ENCODE data around the gene ARHGAP35.
A peak's percentile ranks its signal among the peaks of the same experiment; 100 is the strongest.
"Not testable (repeated sequence)": the region's sequence is repeated elsewhere in the genome, so short reads cannot be mapped to it uniquely, and the experiment has no call there.

Gene ARHGAP35

DNA sequence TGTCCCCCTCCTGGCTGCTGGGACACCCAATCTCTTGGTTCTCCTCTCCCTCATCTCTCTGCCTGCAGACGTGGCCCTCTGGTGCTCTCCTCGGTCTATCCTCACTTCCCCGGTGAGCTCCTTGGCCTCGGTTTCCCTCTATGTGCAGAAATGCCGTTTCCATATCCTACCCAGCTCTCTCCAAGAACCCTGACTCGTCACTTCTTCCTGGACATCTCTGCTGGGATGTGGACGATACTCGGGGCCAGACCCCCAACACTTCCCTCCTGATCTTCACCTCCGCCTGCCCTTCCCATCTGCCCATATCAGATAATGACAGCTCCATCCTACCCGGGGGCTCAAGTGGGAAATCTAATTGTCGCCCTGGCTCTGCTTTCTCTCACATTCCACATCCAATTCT, 18.0 kb upstream of the ARHGAP35 start:
- peaks cover 30% of the 10 kb centered on the region for H3K36me3 ChIP-seq (ENCODE audit: control insufficient read depth, insufficient read depth, low read length)

GRCh38 chr19:46844067-46844489, 16.7 kb upstream of the ARHGAP35 start:
- no peak overlapping the region for H3K4me3 ChIP-seq (ENCODE audit: insufficient read depth, low read depth, low read length, poor library complexity, severe bottlenecking)

More for the DNA sequence above, 18.0 kb upstream of the ARHGAP35 start:
- Histone ChIP-seq H3K9me3 (ENCODE audit: control insufficient read depth, low read length) (no peaks in the 10 kb centered on the region), H3K4me1 (ENCODE audit: control insufficient read depth, insufficient read depth, low read length, poor library complexity, severe bottlenecking) (no peaks in the 10 kb centered on the region), H3K27me3 (replicated peaks; ENCODE audit: control insufficient read depth, insufficient read depth, low read length, poor library complexity, severe bottlenecking) (no peaks in the 10 kb centered on the region), H3K4me3 (ENCODE audit: insufficient read depth, low read depth, low read length, poor library complexity, severe bottlenecking) (no peak overlapping the region), H3K27ac (ENCODE audit: insufficient read depth, low read length, poor library complexity, severe bottlenecking) (no peak overlapping the region)
- DNase-seq = no peak

DNA sequence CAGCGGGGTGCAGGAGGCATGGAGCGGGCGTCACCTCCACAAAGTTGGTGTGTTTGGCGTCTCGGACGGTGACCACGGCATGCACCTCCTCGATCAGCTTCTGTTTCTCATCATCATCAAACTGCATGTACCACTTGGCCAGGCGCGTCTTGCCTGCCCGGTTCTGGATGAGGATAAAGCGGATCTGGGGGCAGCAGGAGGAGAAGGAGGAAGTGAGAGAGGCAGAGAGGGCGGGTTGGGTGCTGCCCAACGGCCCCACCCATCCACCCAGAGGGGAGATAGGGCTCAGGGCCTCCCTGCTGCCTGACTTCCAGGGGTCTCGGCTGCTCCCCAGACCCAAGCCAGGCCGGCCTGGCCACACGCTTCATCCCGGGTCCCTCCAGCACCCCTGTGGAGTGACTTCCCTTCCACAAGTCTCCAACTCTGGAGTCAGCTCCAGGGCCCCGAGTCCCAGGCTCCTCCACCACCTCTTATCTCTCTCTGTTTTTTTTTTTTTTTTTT, 14.8 kb upstream of the ARHGAP35 start:
- Histone ChIP-seq H3K36me3 (ENCODE audit: control insufficient read depth, insufficient read depth, low read length) (peaks cover 16% of the 10 kb centered on the region), H3K27me3 (replicated peaks; ENCODE audit: control insufficient read depth, insufficient read depth, low read length, poor library complexity, severe bottlenecking) (no peaks in the 10 kb centered on the region), H3K4me3 (ENCODE audit: insufficient read depth, low read depth, low read length, poor library complexity, severe bottlenecking) (no peak overlapping the region), H3K4me1 (ENCODE audit: control insufficient read depth, insufficient read depth, low read length, poor library complexity, severe bottlenecking) (peaks cover 14% of the 10 kb centered on the region), H3K9me3 (ENCODE audit: control insufficient read depth, low read length) (no peaks in the 10 kb centered on the region), H3K27ac (ENCODE audit: insufficient read depth, low read length, poor library complexity, severe bottlenecking) (no peak overlapping the region)
- no peak for DNase-seq

More at GRCh38 chr19:46844067-46844489, 16.7 kb upstream of the ARHGAP35 start:
- H3K4me1 ChIP-seq (ENCODE audit: control insufficient read depth, insufficient read depth, low read length, poor library complexity, severe bottlenecking) = peaks cover under 1% of the 10 kb centered on the region
- no peak for DNase-seq
- no peak overlapping the region for H3K27ac ChIP-seq (ENCODE audit: insufficient read depth, low read length, poor library complexity, severe bottlenecking)
- peaks cover 25% of the 10 kb centered on the region for H3K36me3 ChIP-seq (ENCODE audit: control insufficient read depth, insufficient read depth, low read length)
- no peaks in the 10 kb centered on the region for H3K9me3 ChIP-seq (ENCODE audit: control insufficient read depth, low read length)
- H3K27me3 ChIP-seq (replicated peaks; ENCODE audit: control insufficient read depth, insufficient read depth, low read length, poor library complexity, severe bottlenecking) = no peaks in the 10 kb centered on the region

- Histone ChIP-seq H3K9me3 (ENCODE audit: control insufficient read depth, low read length) (no peaks in the 10 kb centered on the region), H3K27me3 (replicated peaks; ENCODE audit: control insufficient read depth, insufficient read depth, low read length, poor library complexity, severe bottlenecking) (no peaks in the 10 kb centered on the region), H3K36me3 (ENCODE audit: control insufficient read depth, insufficient read depth, low read length) (peaks cover 16% of the 10 kb centered on the region), H3K4me1 (ENCODE audit: control insufficient read depth, insufficient read depth, low read length, poor library complexity, severe bottlenecking) (peaks cover 14% of the 10 kb centered on the region), H3K27ac (ENCODE audit: insufficient read depth, low read length, poor library complexity, severe bottlenecking) (no peak overlapping the region), H3K4me3 (ENCODE audit: insufficient read depth, low read depth, low read length, poor library complexity, severe bottlenecking) (no peak overlapping the region)
- no peak for DNase-seq
Observed at GRCh38 chr19:46847528-46847927, 13.3 kb upstream of the ARHGAP35 start.

DNA sequence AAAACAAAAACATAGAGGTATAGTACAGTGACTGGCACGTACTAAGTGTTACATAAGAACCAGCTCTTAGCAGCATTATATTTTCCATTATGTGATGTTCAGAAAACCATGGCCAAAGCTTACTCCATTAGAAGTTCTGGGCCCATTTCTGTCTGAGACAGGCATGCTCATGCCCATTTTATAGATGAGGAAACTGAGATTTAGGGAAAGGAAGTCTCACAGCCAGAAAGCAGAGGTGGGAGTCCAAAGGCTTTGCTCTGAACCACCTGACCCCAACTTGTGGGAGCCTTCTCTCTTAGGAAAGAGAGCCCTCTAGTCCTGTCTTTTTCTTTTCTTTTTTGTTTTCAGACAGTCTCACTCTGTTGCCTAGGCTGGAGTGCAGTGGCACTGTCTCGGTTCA, 12.4 kb upstream of the ARHGAP35 start:
- H3K36me3 ChIP-seq (ENCODE audit: control insufficient read depth, insufficient read depth, low read length) = peaks cover 9% of the 10 kb centered on the region

DNA sequence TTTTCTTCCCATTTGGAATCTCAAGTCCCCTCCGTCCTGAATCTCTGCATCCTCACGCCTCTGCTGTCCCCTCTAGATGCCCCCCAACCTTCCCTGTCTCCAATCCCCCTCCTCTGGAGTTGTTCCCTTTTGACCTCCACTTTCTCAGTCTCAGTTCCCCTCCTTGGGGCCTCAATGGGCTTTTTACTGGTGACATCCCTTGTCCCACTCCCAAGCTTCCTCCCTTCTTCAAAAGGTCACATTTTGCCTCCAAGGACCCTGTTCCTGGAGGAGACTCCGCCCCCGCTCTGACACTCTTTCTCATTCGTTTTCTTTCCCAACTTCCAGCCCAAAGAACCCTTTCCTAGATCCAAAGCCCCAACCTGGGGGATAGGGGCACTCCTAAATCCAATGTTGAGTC, 11.2 kb upstream of the ARHGAP35 start:
- H3K4me1 ChIP-seq (ENCODE audit: control insufficient read depth, insufficient read depth, low read length, poor library complexity, severe bottlenecking) = peaks cover 14% of the 10 kb centered on the region
- peak overlapping the region; percentile 88 for H3K4me3 ChIP-seq (ENCODE audit: insufficient read depth, low read depth, low read length, poor library complexity, severe bottlenecking)
- H3K9me3 ChIP-seq (ENCODE audit: control insufficient read depth, low read length) = no peaks in the 10 kb centered on the region
- DNase-seq = no peak
- H3K27ac ChIP-seq (ENCODE audit: insufficient read depth, low read length, poor library complexity, severe bottlenecking) = peak overlapping the region; percentile 76
- H3K27me3 ChIP-seq (replicated peaks; ENCODE audit: control insufficient read depth, insufficient read depth, low read length, poor library complexity, severe bottlenecking) = no peaks in the 10 kb centered on the region
- H3K36me3 ChIP-seq (ENCODE audit: control insufficient read depth, insufficient read depth, low read length) = no peaks in the 10 kb centered on the region

More for the DNA sequence above, 12.4 kb upstream of the ARHGAP35 start:
- H3K4me3 ChIP-seq (ENCODE audit: insufficient read depth, low read depth, low read length, poor library complexity, severe bottlenecking) = no peak overlapping the region
- no peaks in the 10 kb centered on the region for H3K27me3 ChIP-seq (replicated peaks; ENCODE audit: control insufficient read depth, insufficient read depth, low read length, poor library complexity, severe bottlenecking)
- H3K27ac ChIP-seq (ENCODE audit: insufficient read depth, low read length, poor library complexity, severe bottlenecking) = no peak overlapping the region
- DNase-seq = no peak
- no peaks in the 10 kb centered on the region for H3K9me3 ChIP-seq (ENCODE audit: control insufficient read depth, low read length)
- H3K4me1 ChIP-seq (ENCODE audit: control insufficient read depth, insufficient read depth, low read length, poor library complexity, severe bottlenecking) = peaks cover 14% of the 10 kb centered on the region

- Histone ChIP-seq H3K9me3 (ENCODE audit: control insufficient read depth, low read length) (no peaks in the 10 kb centered on the region), H3K4me3 (ENCODE audit: insufficient read depth, low read depth, low read length, poor library complexity, severe bottlenecking) (peak within 1 kb of the TSS; percentile 88), H3K4me1 (ENCODE audit: control insufficient read depth, insufficient read depth, low read length, poor library complexity, severe bottlenecking) (peaks cover 14% of the 10 kb centered on the region), H3K27me3 (replicated peaks; ENCODE audit: control insufficient read depth, insufficient read depth, low read length, poor library complexity, severe bottlenecking) (no peaks in the 10 kb centered on the region), H3K27ac (ENCODE audit: insufficient read depth, low read length, poor library complexity, severe bottlenecking) (peak within 1 kb of the TSS; percentile 76), H3K36me3 (ENCODE audit: control insufficient read depth, insufficient read depth, low read length) (no peaks in the 10 kb centered on the region)
- peak; percentile 84 to 93 (median 93) for DNase-seq
Observed at GRCh38 chr19:46850228-46851203, 10.3 kb upstream of the ARHGAP35 start, which contains the start of gene AP2S1. AP2S1 (minus strand) TSS chr19:46850846; CDS start chr19:46850766, 80 bp downstream.

DNA sequence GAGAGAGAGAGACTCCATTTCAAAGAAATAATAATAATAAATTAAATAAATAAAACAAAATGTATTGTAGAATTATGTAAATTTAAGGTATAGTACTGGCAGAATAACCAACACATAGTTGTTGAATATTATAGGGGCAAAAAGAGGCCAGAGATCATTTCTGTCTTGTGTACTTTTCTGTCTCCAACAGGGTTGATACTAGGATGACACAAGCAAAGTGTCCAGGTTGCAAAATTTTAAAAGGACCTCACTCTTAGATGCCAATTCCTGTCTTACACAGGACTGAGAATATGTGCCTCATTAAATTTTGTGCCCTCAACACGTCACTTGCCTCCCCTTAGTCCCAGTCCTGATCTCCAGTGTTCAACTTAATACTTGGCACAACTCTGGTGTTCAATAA, 8.0 kb upstream of the ARHGAP35 start:
- Histone ChIP-seq H3K27ac (ENCODE audit: insufficient read depth, low read length, poor library complexity, severe bottlenecking) (no peak overlapping the region), H3K9me3 (ENCODE audit: control insufficient read depth, low read length) (no peaks in the 10 kb centered on the region), H3K4me1 (ENCODE audit: control insufficient read depth, insufficient read depth, low read length, poor library complexity, severe bottlenecking) (peaks cover 23% of the 10 kb centered on the region), H3K27me3 (replicated peaks; ENCODE audit: control insufficient read depth, insufficient read depth, low read length, poor library complexity, severe bottlenecking) (no peaks in the 10 kb centered on the region), H3K4me3 (ENCODE audit: insufficient read depth, low read depth, low read length, poor library complexity, severe bottlenecking) (no peak overlapping the region), H3K36me3 (ENCODE audit: control insufficient read depth, insufficient read depth, low read length) (no peaks in the 10 kb centered on the region)
- no peak for DNase-seq

GRCh38 chr19:46854698-46855097, 6.1 kb upstream of the ARHGAP35 start:
- H3K4me1 ChIP-seq (ENCODE audit: control insufficient read depth, insufficient read depth, low read length, poor library complexity, severe bottlenecking) = peaks cover 19% of the 10 kb centered on the region
- not testable (repeated sequence) for H3K27ac ChIP-seq (ENCODE audit: insufficient read depth, low read length, poor library complexity, severe bottlenecking); DNase-seq; H3K9me3 ChIP-seq (ENCODE audit: control insufficient read depth, low read length); H3K4me3 ChIP-seq (ENCODE audit: insufficient read depth, low read depth, low read length, poor library complexity, severe bottlenecking); H3K27me3 ChIP-seq (replicated peaks; ENCODE audit: control insufficient read depth, insufficient read depth, low read length, poor library complexity, severe bottlenecking); H3K36me3 ChIP-seq (ENCODE audit: control insufficient read depth, insufficient read depth, low read length)
